ENCODE measurements around the gene ZFYVE28. TPM values are rescaled to one million over a fixed set of nuclear protein-coding genes. Genes with fewer than 3 reads are reported as not detected.

The ZFYVE28 gene
- total RNA-seq, 1 donor from 2014 or later, result 3.6 TPM

DNA sequence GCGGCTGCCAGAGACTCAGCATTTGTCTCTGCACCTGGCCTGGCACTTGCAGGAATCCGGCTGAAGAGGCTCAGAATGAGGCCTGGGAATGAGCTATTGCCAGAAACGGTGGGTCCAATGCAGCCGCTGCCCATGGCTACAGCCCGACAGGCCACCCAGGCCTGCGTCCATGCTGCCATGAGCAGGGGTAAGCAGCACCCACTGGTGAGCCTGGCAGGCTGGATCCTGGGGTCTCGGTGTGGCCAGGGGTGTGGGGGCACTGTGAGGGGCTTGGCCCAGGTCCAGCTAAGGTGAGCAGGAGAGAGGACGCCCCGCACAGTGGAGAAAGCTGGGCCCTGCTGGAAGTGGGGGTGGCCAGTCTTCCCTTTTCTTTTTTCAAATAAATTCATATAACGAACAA lies 96.2 kb downstream of the ZFYVE28 start:
- H3K27me3 Mint-ChIP-seq, result peaks cover 3% of the 10 kb centered on the region
- TF ChIP-seq CTCF (conservative IDR thresholded peaks at IDR 0.05), result no peak
- no peak for DNase-seq (ENCODE audit: extremely low spot score, unreplicated experiment)
- no peaks in the 10 kb centered on the region for H3K36me3 Mint-ChIP-seq
- H3K27ac Mint-ChIP-seq, result no peak overlapping the region
- no peak overlapping the region for H3K4me3 Mint-ChIP-seq
- no peaks in the 10 kb centered on the region for H3K4me1 Mint-ChIP-seq (ENCODE audit: unreplicated experiment)
- H3K9me3 Mint-ChIP-seq, result no peaks in the 10 kb centered on the region

GRCh38 chr4:2321279-2322196 lies 96.9 kb downstream of the ZFYVE28 start:
- Mint-ChIP-seq H3K4me1 (ENCODE audit: unreplicated experiment) (no peaks in the 10 kb centered on the region), H3K27me3 (peaks cover 3% of the 10 kb centered on the region), H3K4me3 (no peak overlapping the region), H3K27ac (no peak overlapping the region), H3K9me3 (no peaks in the 10 kb centered on the region), H3K36me3 (no peaks in the 10 kb centered on the region)
- no peak for TF ChIP-seq CTCF (conservative IDR thresholded peaks at IDR 0.05)
- no peak for DNase-seq (ENCODE audit: extremely low spot score, unreplicated experiment)

DNA sequence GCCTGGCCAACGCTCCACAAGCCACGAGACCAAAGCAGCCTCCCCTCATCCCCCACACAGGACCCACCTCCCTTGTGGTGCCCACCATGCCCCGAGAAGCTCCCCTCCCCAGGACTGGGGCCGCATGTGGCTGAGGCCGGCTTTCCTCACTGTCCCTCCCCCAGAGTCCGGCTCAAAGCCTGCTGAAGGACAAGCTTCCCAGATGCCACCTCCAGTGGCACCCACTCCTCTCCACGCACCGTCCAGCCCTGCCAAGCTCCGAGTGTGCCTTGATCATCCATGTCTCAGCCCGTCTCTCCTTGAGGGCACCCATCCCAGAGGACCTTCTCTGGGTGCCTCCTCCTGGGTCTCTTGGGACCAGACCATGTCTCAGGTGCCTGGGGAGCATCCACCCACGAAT lies 97.7 kb downstream of the ZFYVE28 start:
- H3K4me3 Mint-ChIP-seq, result no peak overlapping the region
- TF ChIP-seq CTCF (conservative IDR thresholded peaks at IDR 0.05), result no peak
- no peak overlapping the region for H3K27ac Mint-ChIP-seq
- H3K9me3 Mint-ChIP-seq, result no peaks in the 10 kb centered on the region
- H3K27me3 Mint-ChIP-seq, result peaks cover under 1% of the 10 kb centered on the region
- no peak for DNase-seq (ENCODE audit: extremely low spot score, unreplicated experiment)
- H3K36me3 Mint-ChIP-seq, result no peaks in the 10 kb centered on the region
- H3K4me1 Mint-ChIP-seq (ENCODE audit: unreplicated experiment), result no peaks in the 10 kb centered on the region

DNA sequence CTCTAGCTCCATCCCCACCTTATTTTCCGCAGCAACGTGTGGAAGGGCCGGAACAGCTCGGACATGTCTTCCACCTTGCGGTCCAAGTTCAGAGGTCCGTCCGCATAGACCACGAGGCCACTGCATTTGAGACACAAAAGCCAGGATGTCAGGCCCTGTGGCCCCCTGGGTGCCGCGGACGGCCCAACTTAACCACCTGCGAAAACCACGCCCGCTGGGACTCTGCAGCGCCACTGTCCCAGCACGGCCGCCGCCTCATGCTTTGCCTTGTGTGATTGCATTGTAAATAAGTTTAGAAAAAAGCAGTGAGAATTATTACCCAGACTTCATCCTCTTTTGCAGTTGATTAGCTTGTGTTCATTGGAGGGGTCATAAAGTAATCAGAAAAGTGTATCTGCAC lies 98.3 kb downstream of the ZFYVE28 start:
- Mint-ChIP-seq H3K4me1 (ENCODE audit: unreplicated experiment) (no peaks in the 10 kb centered on the region), H3K4me3 (no peak overlapping the region), H3K27ac (no peak overlapping the region), H3K27me3 (no peaks in the 10 kb centered on the region), H3K36me3 (no peaks in the 10 kb centered on the region), H3K9me3 (no peaks in the 10 kb centered on the region)
- TF ChIP-seq CTCF (conservative IDR thresholded peaks at IDR 0.05), result no peak
- no peak for DNase-seq (ENCODE audit: extremely low spot score, unreplicated experiment)

- Mint-ChIP-seq H3K36me3 (no peaks in the 10 kb centered on the region), H3K27ac (no peak overlapping the region), H3K27me3 (peaks cover 4% of the 10 kb centered on the region), H3K9me3 (no peaks in the 10 kb centered on the region), H3K4me1 (ENCODE audit: unreplicated experiment) (no peaks in the 10 kb centered on the region), H3K4me3 (no peak overlapping the region)
- no peak for DNase-seq (ENCODE audit: extremely low spot score, unreplicated experiment)
- TF ChIP-seq CTCF (conservative IDR thresholded peaks at IDR 0.05), result no peak
Measured at GRCh38 chr4:2318885-2319284, 99.6 kb downstream of the ZFYVE28 start.
